AG08395 (cell line): ENCODE results near the gene GUCY2D.
"Not testable (repeated sequence)": the region's sequence is repeated elsewhere in the genome, so short reads cannot be mapped to it uniquely, and the experiment has no call there.

Source experiments
- DNase-seq: peaks from one replicate; pipeline ENCODE4 v3.0.0; 2012; ENCODE audit warnings: mixed read lengths, low spot score

The GUCY2D gene

GRCh38 chr17:8044819-8045810 is 42.7 kb downstream of the GUCY2D start:
- no peak for DNase-seq

GRCh38 chr17:8046306-8046928 is 44.0 kb downstream of the GUCY2D start:
- DNase-seq: no peak

GRCh38 chr17:8046929-8047768 is 44.7 kb downstream of the GUCY2D start:
- no peak for DNase-seq

GRCh38 chr17:8047769-8048110 is 45.3 kb downstream of the GUCY2D start:
- no peak for DNase-seq

GRCh38 chr17:8048236-8048635 is 45.8 kb downstream of the GUCY2D start:
- DNase-seq: no peak

- DNase-seq: no peak
Measured at GRCh38 chr17:8048736-8049135, 46.3 kb downstream of the GUCY2D start.

- DNase-seq: no peak
Measured at GRCh38 chr17:8051831-8052230, 49.4 kb downstream of the GUCY2D start.

GRCh38 chr17:8052256-8053252 is 50.1 kb downstream of the GUCY2D start:
- no peak for DNase-seq

GRCh38 chr17:8053600-8053999 is 51.2 kb downstream of the GUCY2D start:
- DNase-seq: no peak

GRCh38 chr17:8055851-8056231 is 53.4 kb downstream of the GUCY2D start:
- no peak for DNase-seq

- peak; percentile 31 for DNase-seq
Measured at GRCh38 chr17:8056232-8056975, 54.0 kb downstream of the GUCY2D start.

GRCh38 chr17:8056976-8057625 is 54.7 kb downstream of the GUCY2D start:
- DNase-seq: no peak

- DNase-seq: peak; percentile 86
Measured at GRCh38 chr17:8057691-8058114, 55.3 kb downstream of the GUCY2D start.

GRCh38 chr17:8059131-8059530 is 56.7 kb downstream of the GUCY2D start:
- DNase-seq: no peak

GRCh38 chr17:8060274-8060673 is 57.9 kb downstream of the GUCY2D start:
- DNase-seq: peak; percentile 84

GRCh38 chr17:8061851-8062250 is 59.4 kb downstream of the GUCY2D start:
- not testable (repeated sequence) for DNase-seq

GRCh38 chr17:8062435-8062806 is 60.0 kb downstream of the GUCY2D start:
- DNase-seq: no peak

- no peak for DNase-seq
Measured at GRCh38 chr17:8062807-8063483, 60.5 kb downstream of the GUCY2D start.

GRCh38 chr17:8063761-8064534 is 61.5 kb downstream of the GUCY2D start:
- no peak for DNase-seq
